SU-DHL-6 (cell line): ENCODE results near the gene BMPR1B.

Experiments used
- H2AFZ ChIP-seq: fragments of 200-600 bp; sonication (generic); 2 replicates; pipeline ENCODE4 v1.6.1; 2014; ENCODE audit warnings: low read depth, mild to moderate bottlenecking, moderate library complexity, mixed read lengths, antibody characterized with exemption, low read length; ENCODE audit not compliant: severe bottlenecking
- H3F3A ChIP-seq: fragments of 200-600 bp; shearing (Covaris generic); 2 replicates; pipeline ENCODE4 v1.6.0; 2016; ENCODE audit warnings: antibody characterized with exemption, mild to moderate bottlenecking; ENCODE audit not compliant: insufficient read depth
- H3K27ac ChIP-seq: fragments of 200-600 bp; sonication (generic); 2 replicates; pipeline ENCODE4 v1.5.1; 2016; ENCODE audit warnings: low read depth, mild to moderate bottlenecking, low read length, moderate library complexity, mixed read lengths
- H3K27me3 ChIP-seq: fragments of 200-600 bp; sonication (generic), shearing (Covaris generic); 2 replicates; pipeline ENCODE4 v1.6.0; 2014; ENCODE audit warnings: mild to moderate bottlenecking, low read length
- H3K36me3 ChIP-seq: fragments of 200-600 bp; sonication (generic); 2 replicates; pipeline ENCODE4 v1.6.1; 2014; ENCODE audit warnings: mild to moderate bottlenecking, low read length, mixed read lengths
- H3K4me2 ChIP-seq: fragments of 300-600, 200-600 bp; shearing (Covaris generic), sonication (generic); 2 replicates; pipeline ENCODE4 v1.6.0; 2014; ENCODE audit warnings: low read length, low read depth, mild to moderate bottlenecking; ENCODE audit not compliant: poor library complexity, severe bottlenecking
- H3K4me3 ChIP-seq: fragments of 200-600 bp; sonication (generic); 2 replicates; pipeline ENCODE4 v1.5.1; 2014; ENCODE audit warnings: antibody characterized with exemption, low read length, mild to moderate bottlenecking, mixed read lengths; ENCODE audit not compliant: insufficient read depth, poor library complexity, severe bottlenecking
- H3K79me2 ChIP-seq: fragments of 200-600 bp; sonication (generic); 2 replicates; pipeline ENCODE4 v1.6.1; 2014; ENCODE audit warnings: mild to moderate bottlenecking, low read length, moderate library complexity; ENCODE audit not compliant: insufficient read depth
- H3K9ac ChIP-seq: fragments of 200-600 bp; sonication (generic); 2 replicates; pipeline ENCODE4 v1.7.0; 2014; ENCODE audit warnings: mild to moderate bottlenecking, low read length
- H3K9me2 ChIP-seq: fragments of 200-600 bp; sonication (generic); replicated peaks from 2 replicates; pipeline ENCODE4 v1.6.1; 2014; ENCODE audit warnings: low read length; ENCODE audit not compliant: insufficient read depth
- H3K9me3 ChIP-seq: fragments of 200-600 bp; sonication (generic); 2 replicates; pipeline ENCODE4 v1.6.1; 2014; ENCODE audit warnings: low read length, mixed read lengths; ENCODE audit not compliant: insufficient read depth
- H4K20me1 ChIP-seq: fragments of 200-600 bp; sonication (generic); 2 replicates; pipeline ENCODE4 v1.6.1; 2014; ENCODE audit warnings: low read depth, mild to moderate bottlenecking, antibody characterized with exemption, low read length, moderate library complexity, mixed read lengths
- EZH2phosphoT487 ChIP-seq: fragments of 200-600 bp; sonication (generic), shearing (Covaris generic); conservative IDR thresholded peaks from 2 replicates; pipeline ENCODE4 v1.6.1; 2018; ENCODE audit warnings: mild to moderate bottlenecking, antibody characterized with exemption, low read length, moderate library complexity, mixed read lengths
- TF ChIP-seq, protein P1 (sequence below): fragments of 200-600 bp; sonication (generic); IDR thresholded peaks from one replicate; pipeline ENCODE4 v1.5.1; 2017; ENCODE audit warnings: antibody characterized with exemption, mild to moderate bottlenecking, low read length, moderate library complexity; ENCODE audit not compliant: insufficient read depth, poor library complexity, severe bottlenecking

BMPR1B gene

DNA sequence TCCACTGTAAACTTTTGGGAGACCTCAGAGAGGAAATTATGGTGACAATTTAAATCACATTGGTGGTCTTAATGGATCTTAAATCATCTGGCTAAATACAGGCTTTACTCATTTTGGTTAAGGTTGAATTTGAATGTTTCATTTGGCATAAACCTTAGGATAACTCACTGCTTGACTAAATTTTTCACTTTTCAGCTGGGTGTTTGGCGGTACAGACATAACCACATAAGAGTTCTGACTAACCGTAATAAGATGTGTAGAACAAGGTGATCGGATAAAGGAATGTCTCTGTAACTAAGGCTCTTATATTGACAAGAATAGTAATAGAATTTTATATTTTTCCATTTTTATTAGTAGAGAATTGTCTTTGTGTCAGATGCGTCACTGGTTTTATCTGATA lies 281.0 kb downstream of the BMPR1B start:
- Histone ChIP-seq H3K79me2 (no peaks in the 10 kb centered on the region), H3K9ac (no peak overlapping the region), H3K9me3 (no peaks in the 10 kb centered on the region), H2AFZ (no peak overlapping the region), H3K4me3 (no peak overlapping the region), H3K36me3 (no peaks in the 10 kb centered on the region), H3K27ac (no peak overlapping the region), H3K4me2 (no peak overlapping the region), H3F3A (no peaks in the 10 kb centered on the region), H4K20me1 (no peaks in the 10 kb centered on the region), H3K9me2 (no peaks in the 10 kb centered on the region), H3K27me3 (no peaks in the 10 kb centered on the region)
- no peak for TF ChIP-seq EZH2phosphoT487
- TF ChIP-seq, protein P1, sequence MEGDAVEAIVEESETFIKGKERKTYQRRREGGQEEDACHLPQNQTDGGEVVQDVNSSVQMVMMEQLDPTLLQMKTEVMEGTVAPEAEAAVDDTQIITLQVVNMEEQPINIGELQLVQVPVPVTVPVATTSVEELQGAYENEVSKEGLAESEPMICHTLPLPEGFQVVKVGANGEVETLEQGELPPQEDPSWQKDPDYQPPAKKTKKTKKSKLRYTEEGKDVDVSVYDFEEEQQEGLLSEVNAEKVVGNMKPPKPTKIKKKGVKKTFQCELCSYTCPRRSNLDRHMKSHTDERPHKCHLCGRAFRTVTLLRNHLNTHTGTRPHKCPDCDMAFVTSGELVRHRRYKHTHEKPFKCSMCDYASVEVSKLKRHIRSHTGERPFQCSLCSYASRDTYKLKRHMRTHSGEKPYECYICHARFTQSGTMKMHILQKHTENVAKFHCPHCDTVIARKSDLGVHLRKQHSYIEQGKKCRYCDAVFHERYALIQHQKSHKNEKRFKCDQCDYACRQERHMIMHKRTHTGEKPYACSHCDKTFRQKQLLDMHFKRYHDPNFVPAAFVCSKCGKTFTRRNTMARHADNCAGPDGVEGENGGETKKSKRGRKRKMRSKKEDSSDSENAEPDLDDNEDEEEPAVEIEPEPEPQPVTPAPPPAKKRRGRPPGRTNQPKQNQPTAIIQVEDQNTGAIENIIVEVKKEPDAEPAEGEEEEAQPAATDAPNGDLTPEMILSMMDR = no peak

DNA sequence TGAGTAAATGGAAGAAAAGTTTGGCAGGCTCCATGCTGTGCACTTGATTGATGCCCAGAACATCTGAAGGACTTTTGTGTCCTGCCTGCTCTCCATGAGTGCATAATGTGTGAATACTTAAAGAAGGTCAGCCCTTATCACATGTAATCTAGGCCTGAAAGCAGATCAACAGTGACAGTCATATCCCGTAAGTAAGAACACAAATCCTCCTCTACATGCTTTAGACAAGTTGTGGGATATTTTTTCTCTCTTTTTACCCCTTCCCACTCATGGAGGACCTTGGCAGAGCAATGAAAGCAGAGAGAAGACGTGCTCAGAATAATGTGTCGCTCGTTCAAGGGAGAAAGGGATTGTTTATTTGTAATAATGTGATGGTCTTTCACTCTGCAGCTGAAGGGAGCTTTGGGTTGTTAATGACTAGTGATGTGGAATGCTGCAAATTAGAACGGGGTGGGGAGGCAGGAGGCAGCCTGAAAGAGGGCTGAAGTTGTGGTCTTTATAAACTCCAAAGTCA lies 286.6 kb downstream of the BMPR1B start:
- no peaks in the 10 kb centered on the region for H3F3A ChIP-seq
- no peak overlapping the region for H2AFZ ChIP-seq
- no peaks in the 10 kb centered on the region for H3K27me3 ChIP-seq
- H3K4me2 ChIP-seq = no peak overlapping the region
- no peaks in the 10 kb centered on the region for H3K36me3 ChIP-seq
- no peak overlapping the region for H3K4me3 ChIP-seq
- H3K79me2 ChIP-seq = no peaks in the 10 kb centered on the region
- no peak overlapping the region for H3K9ac ChIP-seq
- TF ChIP-seq EZH2phosphoT487 = no peak
- TF ChIP-seq, protein P1 = no peak
- no peaks in the 10 kb centered on the region for H3K9me3 ChIP-seq
- H3K27ac ChIP-seq = no peak overlapping the region
- no peaks in the 10 kb centered on the region for H4K20me1 ChIP-seq
- no peaks in the 10 kb centered on the region for H3K9me2 ChIP-seq

GRCh38 chr4:95045429-95045828 lies 287.7 kb downstream of the BMPR1B start:
- Histone ChIP-seq H4K20me1 (no peaks in the 10 kb centered on the region), H3K79me2 (no peaks in the 10 kb centered on the region), H3K36me3 (no peaks in the 10 kb centered on the region), H3K27ac (no peak overlapping the region), H3F3A (no peaks in the 10 kb centered on the region), H2AFZ (no peak overlapping the region), H3K9me2 (no peaks in the 10 kb centered on the region), H3K4me2 (no peak overlapping the region), H3K9me3 (no peaks in the 10 kb centered on the region), H3K4me3 (no peak overlapping the region), H3K27me3 (no peaks in the 10 kb centered on the region), H3K9ac (no peak overlapping the region)
- TF ChIP-seq, protein P1 = no peak
- TF ChIP-seq EZH2phosphoT487 = no peak
